OCI-M2 (cell line): ENCODE results near the gene OR6B1.
"Not testable (repeated sequence)": the region's sequence is repeated elsewhere in the genome, so short reads cannot be mapped to it uniquely, and the experiment has no call there.

Source experiments
- DNase-seq: peaks from one replicate; lab custom pipeline; 2025; ENCODE audit not compliant: unreplicated experiment; lab: John Stamatoyannopoulos, UW

Gene OR6B1

GRCh38 chr7:144004703-144005102, 4.6 kb downstream of the OR6B1 start:
- no peak for DNase-seq

- DNase-seq, result no peak
Observed at GRCh38 chr7:144006029-144006691, 6.0 kb downstream of the OR6B1 start.

- DNase-seq, result no peak
Observed at GRCh38 chr7:144006692-144007042, 6.5 kb downstream of the OR6B1 start.

- DNase-seq, result no peak
Observed at GRCh38 chr7:144009361-144009760, 9.2 kb downstream of the OR6B1 start.

- DNase-seq, result not testable (repeated sequence)
Observed at GRCh38 chr7:144010061-144010460, 9.9 kb downstream of the OR6B1 start.

GRCh38 chr7:144010821-144011220, 10.7 kb downstream of the OR6B1 start:
- DNase-seq, result not testable (repeated sequence)

GRCh38 chr7:144011458-144012230, 11.5 kb downstream of the OR6B1 start:
- DNase-seq, result no peak

- no peak for DNase-seq
Observed at GRCh38 chr7:144018065-144018464, 17.9 kb downstream of the OR6B1 start.

GRCh38 chr7:144019457-144019856, 19.3 kb downstream of the OR6B1 start:
- no peak for DNase-seq

- DNase-seq, result no peak
Observed at GRCh38 chr7:144020340-144020739, 20.2 kb downstream of the OR6B1 start.

- DNase-seq, result no peak
Observed at GRCh38 chr7:144022169-144022568, 22.0 kb downstream of the OR6B1 start.

- no peak for DNase-seq
Observed at GRCh38 chr7:144023171-144023827, 23.2 kb downstream of the OR6B1 start.

- no peak for DNase-seq
Observed at GRCh38 chr7:144024213-144024612, 24.1 kb downstream of the OR6B1 start.

GRCh38 chr7:144026203-144026883, 26.2 kb downstream of the OR6B1 start:
- no peak for DNase-seq

GRCh38 chr7:144027070-144027469, 26.9 kb downstream of the OR6B1 start:
- no peak for DNase-seq

GRCh38 chr7:144027974-144028373, 27.9 kb downstream of the OR6B1 start:
- no peak for DNase-seq

- DNase-seq, result no peak
Observed at GRCh38 chr7:144028547-144028946, 28.4 kb downstream of the OR6B1 start.

GRCh38 chr7:144032516-144032915, 32.4 kb downstream of the OR6B1 start:
- DNase-seq, result no peak

- no peak for DNase-seq
Observed at GRCh38 chr7:144032985-144033709, 33.0 kb downstream of the OR6B1 start.

GRCh38 chr7:144035385-144035784, 35.3 kb downstream of the OR6B1 start:
- no peak for DNase-seq

GRCh38 chr7:144036302-144036885, 36.3 kb downstream of the OR6B1 start:
- DNase-seq, result no peak
